RWPE2 (cell line): Measurements from ENCODE around the gene MEIS1.

ENCODE experiments used
- ATAC-seq: fragments of 200-7000 bp; cut with Tn5 transposase; 3 replicates; pipeline ENCODE4 v1.9.1; 2021; ENCODE audit warnings: low read depth
- DNase-seq: peaks from one replicate; pipeline ENCODE4 v3.0.0-alpha.2; 2020; ENCODE audit warnings: low spot score
- H3K27ac ChIP-seq: fragments of 450-650 bp; 2 replicates; pipeline ENCODE4 v1.5.1; 2017; ENCODE audit warnings: mild to moderate bottlenecking; ENCODE audit not compliant: poor library complexity, severe bottlenecking
- H3K27me3 ChIP-seq: fragments of 250-450 bp; sonication (Bioruptor Pico); 2 replicates; pipeline ENCODE4 v1.5.1; 2021; ENCODE audit warnings: mild to moderate bottlenecking, moderate library complexity; ENCODE audit not compliant: insufficient read depth, poor library complexity, severe bottlenecking
- H3K36me3 ChIP-seq: fragments of 250-450 bp; sonication (Bioruptor Pico); 2 replicates; pipeline ENCODE4 v1.5.1; 2020; ENCODE audit warnings: low read depth, mild to moderate bottlenecking, moderate library complexity
- H3K4me1 ChIP-seq: fragments of 250-450 bp; sonication (Bioruptor Pico); 2 replicates; pipeline ENCODE4 v1.5.1; 2021; ENCODE audit warnings: mild to moderate bottlenecking, moderate library complexity; ENCODE audit not compliant: insufficient read depth, poor library complexity, severe bottlenecking
- H3K4me3 ChIP-seq: fragments of 250-450 bp; sonication (Bioruptor Pico); 2 replicates; pipeline ENCODE4 v1.5.1; 2021; ENCODE audit warnings: mild to moderate bottlenecking, moderate library complexity; ENCODE audit not compliant: severe bottlenecking
- H3K9me3 ChIP-seq: fragments of 250-450 bp; sonication (Bioruptor Pico); 2 replicates; pipeline ENCODE4 v1.5.1; 2021; ENCODE audit warnings: mild to moderate bottlenecking, moderate library complexity; ENCODE audit not compliant: severe bottlenecking
- CTCF ChIP-seq: fragments of 450-650 bp; IDR thresholded peaks from one replicate; pipeline ENCODE4 v1.5.1; 2017; ENCODE audit warnings: mild to moderate bottlenecking, moderate library complexity; ENCODE audit not compliant: poor library complexity, severe bottlenecking

The MEIS1 gene

GRCh38 chr2:66443186-66443978 is 8.5 kb downstream of the MEIS1 start:
- H3K9me3 ChIP-seq, result no peaks in the 10 kb centered on the region
- H3K27me3 ChIP-seq, result no peaks in the 10 kb centered on the region
- H3K36me3 ChIP-seq, result peaks cover 64% of the 10 kb centered on the region
- H3K4me1 ChIP-seq, result no peaks in the 10 kb centered on the region
- DNase-seq (no peak), ATAC-seq (no peak)
- no peak for TF ChIP-seq CTCF
- H3K4me3 ChIP-seq, result no peak overlapping the region
- H3K27ac ChIP-seq, result no peak overlapping the region

GRCh38 chr2:66443979-66444861 is 9.3 kb downstream of the MEIS1 start:
- DNase-seq, result no peak
- Histone ChIP-seq H3K27me3 (no peaks in the 10 kb centered on the region), H3K36me3 (peaks cover 72% of the 10 kb centered on the region), H3K4me1 (no peaks in the 10 kb centered on the region), H3K4me3 (no peak overlapping the region), H3K9me3 (no peaks in the 10 kb centered on the region), H3K27ac (no peak overlapping the region)
- TF ChIP-seq CTCF, result no peak
- no peak for ATAC-seq

GRCh38 chr2:66445076-66445924 is 10.4 kb downstream of the MEIS1 start:
- Histone ChIP-seq H3K4me1 (no peaks in the 10 kb centered on the region), H3K27ac (no peak overlapping the region), H3K9me3 (no peaks in the 10 kb centered on the region), H3K36me3 (peaks cover 72% of the 10 kb centered on the region), H3K27me3 (no peaks in the 10 kb centered on the region), H3K4me3 (no peak overlapping the region)
- no peak for TF ChIP-seq CTCF
- no peak for ATAC-seq
- DNase-seq, result no peak

GRCh38 chr2:66445925-66446871 is 11.3 kb downstream of the MEIS1 start:
- ATAC-seq (no peak), DNase-seq (no peak)
- Histone ChIP-seq H3K9me3 (no peaks in the 10 kb centered on the region), H3K36me3 (peaks cover 80% of the 10 kb centered on the region), H3K4me3 (no peak overlapping the region), H3K27me3 (no peaks in the 10 kb centered on the region), H3K4me1 (no peaks in the 10 kb centered on the region), H3K27ac (no peak overlapping the region)
- TF ChIP-seq CTCF, result no peak
